HG03575 (cell line): ENCODE results near the gene RHOF.

Experiments
- ATAC-seq: cut with Tn5 transposase; IDR thresholded peaks from one replicate; pipeline ENCODE4 v1.9.1; 2021; ENCODE audit not compliant: unreplicated experiment, insufficient number of reproducible peaks, low FRiP score; ENCODE audit errors: extremely low read depth

Gene RHOF

DNA sequence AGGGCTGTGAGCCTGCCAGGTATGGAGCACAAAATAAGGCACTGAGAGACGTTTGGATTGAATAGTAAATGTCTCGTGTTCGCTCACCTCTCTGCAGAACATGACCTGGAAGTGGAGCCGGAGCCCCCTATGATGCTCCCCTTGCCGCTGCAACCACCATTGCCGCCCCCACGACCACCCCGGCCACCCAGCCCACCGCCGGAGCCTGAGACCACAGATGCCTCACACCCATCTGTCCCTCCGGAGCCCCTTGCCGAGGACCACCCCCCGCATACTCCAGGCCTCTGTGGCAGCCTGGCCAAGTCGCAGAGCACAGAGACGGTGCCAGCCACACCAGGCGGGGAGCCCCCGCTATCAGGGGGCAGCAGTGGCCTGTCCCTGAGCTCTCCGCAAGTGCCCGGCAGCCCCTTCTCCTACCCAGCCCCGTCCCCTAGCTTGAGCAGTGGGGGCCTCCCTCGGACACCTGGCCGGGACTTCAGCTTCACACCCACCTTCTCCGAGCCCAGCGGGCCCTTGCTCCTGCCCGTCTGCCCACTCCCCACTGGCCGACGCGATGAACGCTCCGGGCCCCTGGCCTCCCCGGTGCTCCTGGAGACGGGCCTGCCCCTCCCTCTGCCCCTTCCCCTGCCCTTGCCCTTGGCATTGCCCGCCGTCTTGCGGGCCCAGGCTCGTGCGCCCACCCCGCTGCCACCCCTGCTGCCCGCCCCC is 29.1 kb upstream of the RHOF start:
- ATAC-seq, result no peak

GRCh38 chr12:121820056-121820455 is 26.6 kb upstream of the RHOF start:
- ATAC-seq, result no peak

DNA sequence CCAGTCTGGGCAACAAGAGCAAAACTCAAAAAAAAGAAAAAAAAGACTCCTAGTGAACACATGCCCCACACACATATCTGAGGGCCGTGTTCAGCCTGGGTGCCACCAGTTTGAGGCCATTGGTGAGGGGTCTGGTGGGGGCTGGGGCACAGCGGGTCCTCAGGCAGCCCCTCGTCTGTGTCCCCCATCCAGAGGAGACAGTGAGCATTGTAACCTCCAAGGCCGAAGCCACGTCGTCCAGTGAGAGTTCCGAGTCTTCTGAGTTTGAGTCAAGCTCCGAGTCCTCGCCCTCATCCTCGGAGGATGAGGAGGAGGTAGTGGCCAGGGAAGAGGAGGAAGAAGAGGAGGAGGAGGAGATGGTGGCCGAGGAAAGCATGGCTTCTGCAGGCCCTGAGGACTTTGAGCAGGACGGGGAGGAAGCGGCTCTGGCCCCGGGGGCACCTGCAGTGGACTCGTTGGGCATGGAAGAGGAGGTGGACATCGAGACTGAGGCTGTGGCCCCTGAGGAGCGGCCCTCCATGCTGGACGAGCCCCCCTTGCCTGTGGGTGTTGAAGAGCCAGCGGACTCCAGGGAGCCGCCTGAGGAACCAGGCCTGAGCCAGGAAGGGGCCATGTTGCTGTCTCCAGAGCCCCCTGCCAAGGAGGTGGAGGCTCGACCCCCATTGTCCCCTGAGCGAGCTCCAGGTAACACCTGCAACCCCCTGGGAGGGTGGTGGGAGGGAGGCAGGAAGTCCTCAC is 25.9 kb upstream of the RHOF start:
- ATAC-seq, result no peak

- ATAC-seq, result no peak
Observed at GRCh38 chr12:121817648-121818043, 24.2 kb upstream of the RHOF start.

DNA sequence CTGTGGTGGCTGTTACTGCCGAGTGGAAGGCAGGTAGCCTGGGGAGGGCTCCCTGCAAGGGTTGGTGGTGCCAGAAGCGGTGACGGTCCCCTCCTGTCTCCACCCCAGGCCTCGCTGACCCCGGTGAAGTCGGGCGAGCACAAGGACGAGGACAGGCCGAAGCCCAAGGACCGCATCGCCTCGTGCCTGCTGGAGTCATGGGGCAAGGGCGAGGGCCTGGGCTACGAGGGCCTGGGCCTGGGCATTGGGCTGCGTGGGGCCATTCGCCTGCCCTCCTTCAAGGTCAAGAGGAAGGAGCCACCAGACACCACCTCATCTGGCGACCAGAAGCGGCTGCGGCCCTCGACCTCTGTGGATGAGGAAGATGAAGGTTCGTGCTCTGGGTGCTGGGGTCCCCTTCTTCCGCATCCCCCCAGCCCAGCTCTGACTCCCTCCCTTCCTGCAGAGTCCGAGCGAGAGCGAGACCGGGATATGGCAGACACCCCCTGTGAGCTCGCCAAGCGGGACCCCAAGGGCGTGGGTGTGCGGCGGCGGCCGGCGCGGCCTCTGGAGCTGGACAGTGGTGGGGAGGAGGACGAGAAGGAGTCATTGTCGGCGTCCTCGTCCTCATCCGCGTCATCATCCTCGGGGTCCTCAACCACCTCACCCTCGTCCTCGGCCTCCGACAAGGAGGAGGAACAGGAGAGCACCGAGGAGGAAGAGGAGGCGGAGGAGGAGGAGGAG is 23.6 kb upstream of the RHOF start:
- ATAC-seq, result no peak

DNA sequence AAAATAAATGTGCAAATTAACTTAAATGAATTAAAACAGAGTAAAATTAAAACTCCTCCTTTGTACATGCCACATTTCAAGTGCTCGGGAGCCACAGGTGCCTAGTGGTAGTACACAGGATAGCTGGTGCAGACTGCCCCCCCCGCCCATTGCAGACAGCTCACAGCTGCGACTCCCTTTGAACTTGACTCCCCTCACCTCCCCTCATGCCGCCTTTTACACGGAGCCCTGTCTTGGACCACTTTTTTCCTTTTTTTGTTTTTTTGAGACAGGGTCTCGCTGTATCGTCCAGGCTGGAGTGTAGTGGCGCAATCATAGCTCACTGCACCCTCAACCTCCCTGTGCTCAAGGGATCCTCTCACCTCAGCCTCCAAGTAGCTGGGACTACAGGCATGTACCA is 21.8 kb upstream of the RHOF start:
- no peak for ATAC-seq

GRCh38 chr12:121814429-121815119 is 21.1 kb upstream of the RHOF start:
- ATAC-seq, result no peak

- ATAC-seq, result no peak
Observed at GRCh38 chr12:121813951-121814350, 20.5 kb upstream of the RHOF start.

DNA sequence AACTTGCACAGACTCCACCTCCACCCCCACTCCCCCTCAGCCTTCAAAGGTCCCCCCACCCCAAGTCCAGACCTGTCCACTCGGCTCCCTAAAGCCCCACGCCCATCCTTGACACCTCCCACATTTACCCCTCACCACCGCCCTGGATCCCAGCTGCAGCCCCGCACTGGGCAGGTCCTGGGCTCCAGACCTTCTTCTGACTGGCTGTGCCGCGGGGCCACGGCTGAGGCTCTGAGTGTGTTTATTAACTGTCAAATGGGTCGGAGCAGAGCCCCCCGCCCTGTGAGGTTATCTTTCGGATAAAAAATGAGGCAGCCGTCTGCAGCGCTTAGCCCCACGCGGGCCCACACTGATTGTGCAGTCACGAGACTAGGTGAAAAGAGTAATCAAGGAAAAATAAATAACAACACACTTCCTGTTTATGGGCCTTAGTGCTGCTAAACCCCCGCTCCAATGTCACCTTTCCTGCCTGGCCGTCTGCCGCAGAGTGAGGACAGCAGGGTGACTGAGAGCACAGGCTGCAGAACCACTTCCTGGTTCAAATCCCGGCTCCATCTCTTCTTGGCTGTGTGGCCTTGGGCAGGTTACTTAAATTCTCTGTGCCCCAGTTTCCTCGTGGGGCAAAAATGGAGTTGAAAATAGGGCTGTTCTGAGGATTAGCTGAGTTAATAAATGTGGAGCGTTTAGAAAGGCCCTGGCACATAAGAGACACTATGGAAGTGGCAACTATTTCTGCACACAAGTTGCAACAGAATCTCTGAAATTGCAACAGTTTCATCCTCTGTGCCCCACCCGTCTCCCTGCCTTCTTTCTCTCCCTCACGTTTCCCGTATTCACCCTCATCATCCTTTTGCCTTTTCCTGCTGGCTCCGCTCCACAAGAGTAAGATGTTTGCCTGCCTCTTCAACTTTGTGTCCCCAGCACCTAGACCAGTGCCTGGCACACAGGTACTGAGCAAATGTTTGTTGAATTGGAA is 19.7 kb upstream of the RHOF start:
- no peak for ATAC-seq

- ATAC-seq, result no peak
Observed at GRCh38 chr12:121812320-121812871, 18.9 kb upstream of the RHOF start.

GRCh38 chr12:121811434-121812319 is 18.2 kb upstream of the RHOF start:
- ATAC-seq, result no peak

DNA sequence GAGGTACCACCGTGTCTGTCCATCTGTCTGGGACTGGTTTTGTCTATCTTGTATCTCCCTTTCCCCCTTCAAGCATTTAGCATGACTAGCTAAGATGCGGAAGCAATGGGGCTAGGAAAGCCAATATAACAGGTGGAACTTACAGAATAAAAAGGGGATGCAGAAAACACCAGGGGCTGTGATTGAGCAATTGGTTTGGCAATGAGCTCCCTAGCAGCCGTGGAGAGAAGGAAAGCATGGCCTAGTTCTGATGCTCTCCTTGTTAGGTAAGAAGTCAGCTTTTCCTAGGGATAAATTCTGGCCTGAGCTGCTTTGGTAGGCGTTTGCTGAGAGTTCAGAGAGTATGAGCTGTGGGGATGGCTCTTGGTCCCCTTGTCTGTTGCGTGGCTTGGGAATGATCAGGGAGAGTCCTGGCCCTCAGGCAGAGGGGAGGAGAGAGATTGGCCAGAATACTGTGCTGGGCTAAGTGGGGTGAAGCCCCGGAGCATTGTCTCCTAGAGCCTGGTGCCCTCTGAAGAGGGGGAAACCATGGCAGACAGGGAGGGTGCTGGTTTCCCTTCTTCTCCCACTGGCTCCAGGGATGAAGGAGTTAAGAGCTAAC is 17.4 kb upstream of the RHOF start:
- ATAC-seq, result no peak

DNA sequence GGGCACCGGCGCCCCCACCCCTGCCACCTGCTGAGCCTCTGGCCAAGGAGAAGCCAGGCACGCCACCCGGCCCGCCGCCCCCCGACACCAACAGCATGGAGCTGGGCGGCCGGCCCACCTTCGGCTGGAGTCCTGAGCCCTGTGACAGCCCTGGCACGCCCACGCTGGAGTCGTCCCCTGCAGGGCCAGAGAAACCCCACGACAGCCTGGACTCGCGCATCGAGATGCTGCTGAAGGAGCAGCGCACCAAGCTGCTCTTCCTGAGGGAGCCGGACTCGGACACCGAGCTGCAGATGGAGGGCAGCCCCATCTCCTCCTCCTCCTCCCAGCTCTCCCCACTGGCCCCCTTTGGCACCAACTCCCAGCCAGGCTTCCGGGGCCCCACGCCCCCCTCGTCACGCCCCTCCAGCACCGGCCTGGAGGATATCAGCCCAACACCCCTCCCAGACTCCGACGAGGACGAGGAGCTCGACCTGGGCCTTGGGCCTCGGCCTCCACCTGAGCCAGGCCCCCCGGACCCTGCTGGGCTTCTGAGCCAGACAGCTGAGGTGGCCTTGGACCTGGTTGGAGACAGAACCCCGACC is 16.8 kb upstream of the RHOF start:
- no peak for ATAC-seq

DNA sequence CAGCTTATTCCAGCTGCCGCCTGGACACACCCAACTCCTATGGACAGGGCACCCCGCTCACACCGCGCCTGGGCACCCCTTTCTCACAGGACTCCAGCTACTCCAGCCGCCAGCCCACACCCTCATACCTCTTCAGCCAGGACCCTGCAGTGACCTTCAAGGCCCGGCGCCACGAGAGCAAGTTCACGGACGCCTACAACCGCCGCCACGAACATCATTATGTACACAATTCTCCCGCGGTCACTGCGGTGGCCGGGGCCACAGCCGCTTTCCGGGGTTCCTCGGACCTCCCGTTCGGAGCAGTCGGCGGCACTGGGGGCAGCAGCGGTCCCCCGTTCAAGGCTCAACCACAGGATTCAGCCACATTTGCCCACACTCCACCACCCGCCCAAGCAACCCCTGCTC is 16.2 kb upstream of the RHOF start:
- no peak for ATAC-seq

DNA sequence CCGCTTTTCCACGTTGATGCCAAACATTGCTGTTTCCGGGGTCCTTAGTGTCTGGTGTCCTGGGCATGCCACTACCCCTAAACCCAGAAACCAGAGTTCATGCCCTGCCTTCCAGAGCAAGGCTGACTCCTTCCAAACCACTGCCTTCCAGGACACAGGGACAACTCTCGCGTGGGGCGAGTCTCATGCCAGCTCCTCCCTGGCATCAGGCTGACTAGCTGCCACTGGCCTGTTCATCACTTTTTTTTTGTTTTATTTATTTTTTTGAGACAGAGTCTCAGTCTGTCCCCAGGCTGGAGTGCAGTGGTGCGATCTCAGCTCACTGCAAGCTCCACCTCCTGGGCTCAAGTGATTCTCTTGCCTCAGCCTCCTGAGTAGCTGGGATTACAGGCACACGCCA is 15.1 kb upstream of the RHOF start:
- ATAC-seq, result no peak

- ATAC-seq, result no peak
Observed at GRCh38 chr12:121807642-121808347, 14.3 kb upstream of the RHOF start.
